ENCODE data around the gene TAAR9. TPM values are rescaled to one million over a fixed set of nuclear protein-coding genes. Genes with fewer than 3 reads are reported as not detected.

Gene TAAR9
- total RNA-seq, 1 experiment from 2014 or later, result not detected

- no peak overlapping the region for H2AFZ ChIP-seq (ENCODE audit: low read depth, low read length, poor library complexity, severe bottlenecking)
- H3K4me3 ChIP-seq (replicated peaks in 1 of 2; ENCODE audit: low read depth in 1 of 2, low read length in 2 of 2), result no peak overlapping the region
- TF ChIP-seq ATF3 (IDR thresholded peaks at IDR 0.05) (no peak), SP1 (IDR thresholded peaks at IDR 0.05; ENCODE audit: low read depth) (no peak), RAD21 (IDR thresholded peaks at IDR 0.05; ENCODE audit: low read depth) (no peak), EZH2phosphoT487 (IDR thresholded peaks at IDR 0.05; ENCODE audit: borderline replicate concordance) (no peak), YY1 (IDR thresholded peaks at IDR 0.05; ENCODE audit: extremely low read depth, insufficient replicate concordance, low read depth, low read length) (no peak), SRF (IDR thresholded peaks at IDR 0.05; ENCODE audit: low read depth) (no peak), EZH2 (IDR thresholded peaks at IDR 0.05) (no peak), REST (IDR thresholded peaks at IDR 0.05; ENCODE audit: low read depth) (no peak), POLR2AphosphoS5 (IDR thresholded peaks at IDR 0.05; ENCODE audit: low read depth, low read length) (no peak), CEBPB (IDR thresholded peaks at IDR 0.05; ENCODE audit: low read depth) (no peak), POLR2A (IDR thresholded peaks at IDR 0.05; ENCODE audit: borderline replicate concordance, extremely low read depth, insufficient read depth, insufficient read length) (no peak), TCF7L2 (IDR thresholded peaks at IDR 0.05; ENCODE audit: borderline replicate concordance, extremely low read depth, insufficient read depth, insufficient read length) (no peak)
- TF ChIP-seq, protein P1, sequence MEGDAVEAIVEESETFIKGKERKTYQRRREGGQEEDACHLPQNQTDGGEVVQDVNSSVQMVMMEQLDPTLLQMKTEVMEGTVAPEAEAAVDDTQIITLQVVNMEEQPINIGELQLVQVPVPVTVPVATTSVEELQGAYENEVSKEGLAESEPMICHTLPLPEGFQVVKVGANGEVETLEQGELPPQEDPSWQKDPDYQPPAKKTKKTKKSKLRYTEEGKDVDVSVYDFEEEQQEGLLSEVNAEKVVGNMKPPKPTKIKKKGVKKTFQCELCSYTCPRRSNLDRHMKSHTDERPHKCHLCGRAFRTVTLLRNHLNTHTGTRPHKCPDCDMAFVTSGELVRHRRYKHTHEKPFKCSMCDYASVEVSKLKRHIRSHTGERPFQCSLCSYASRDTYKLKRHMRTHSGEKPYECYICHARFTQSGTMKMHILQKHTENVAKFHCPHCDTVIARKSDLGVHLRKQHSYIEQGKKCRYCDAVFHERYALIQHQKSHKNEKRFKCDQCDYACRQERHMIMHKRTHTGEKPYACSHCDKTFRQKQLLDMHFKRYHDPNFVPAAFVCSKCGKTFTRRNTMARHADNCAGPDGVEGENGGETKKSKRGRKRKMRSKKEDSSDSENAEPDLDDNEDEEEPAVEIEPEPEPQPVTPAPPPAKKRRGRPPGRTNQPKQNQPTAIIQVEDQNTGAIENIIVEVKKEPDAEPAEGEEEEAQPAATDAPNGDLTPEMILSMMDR (IDR thresholded peaks at IDR 0.05 in 2 of 3, conservative IDR thresholded peaks at IDR 0.05 in 1 of 3; ENCODE audit: borderline replicate concordance in 1 of 3, insufficient read depth in 1 of 3, low read depth in 2 of 3, low read length in 2 of 3), result no peak
- TF ChIP-seq, protein P2, sequence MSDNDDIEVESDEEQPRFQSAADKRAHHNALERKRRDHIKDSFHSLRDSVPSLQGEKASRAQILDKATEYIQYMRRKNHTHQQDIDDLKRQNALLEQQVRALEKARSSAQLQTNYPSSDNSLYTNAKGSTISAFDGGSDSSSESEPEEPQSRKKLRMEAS (IDR thresholded peaks at IDR 0.05), result no peak
- H3K27me3 ChIP-seq (ENCODE audit: insufficient read depth, low read length), result no peaks in the 10 kb centered on the region
- no peaks in the 10 kb centered on the region for H3K36me3 ChIP-seq (ENCODE audit: control insufficient read depth in 1 of 2, insufficient read depth in 2 of 2, low read length in 2 of 2)
- RAD21 ChIA-PET (ENCODE audit: low non-redundant PET in 1 of 2, low total read pairs in 2 of 2, uncharacterized antibody in 2 of 2, unreplicated experiment in 2 of 2), result no interaction called here
- CTCF ChIA-PET, result no interaction called here
- H3K27ac ChIP-seq (ENCODE audit: low read depth, low read length), result no peak overlapping the region
- no peaks in the 10 kb centered on the region for H3K9me2 ChIP-seq (ENCODE audit: insufficient read depth)
- no peak overlapping the region for H3K4me2 ChIP-seq (ENCODE audit: low read length)
- peaks cover 23% of the 10 kb centered on the region for H3K79me2 ChIP-seq (ENCODE audit: insufficient read depth, low read length)
- H3K9me3 ChIP-seq (ENCODE audit: control insufficient read depth in 1 of 2, insufficient read depth in 1 of 2, low read depth in 1 of 2, low read length in 2 of 2), result no peaks in the 10 kb centered on the region
- no peak overlapping the region for H3K9ac ChIP-seq (ENCODE audit: low read length)
- no peaks in the 10 kb centered on the region for H4K20me1 ChIP-seq (ENCODE audit: insufficient read depth)
- DNase-seq (ENCODE audit: low read depth, low spot score), result no peak
- POLR2A ChIA-PET, result no interaction called here
- no peaks in the 10 kb centered on the region for H3K4me1 ChIP-seq (ENCODE audit: control insufficient read depth in 1 of 2, insufficient read depth in 2 of 2, low read length in 2 of 2)
- ATAC-seq, result no peak
- intact Hi-C loops (cut with micrococcal nuclease), result no loop called here
- no TSS peak for BruUV-seq (replicated peaks)
Observed at GRCh38 chr6:132491881-132492280, 46.2 kb upstream of the TAAR9 start.
